Activated naive CD4-positive, alpha-beta T cell (primary cell): ENCODE measurements around the gene RASEF.
"Not testable (repeated sequence)": the region's sequence is repeated elsewhere in the genome, so short reads cannot be mapped to it uniquely, and the experiment has no call there.

ENCODE experiments used
- DNase-seq, 4 experiments: peaks; one replicate each; lab custom pipeline; 2025; lab: John Stamatoyannopoulos, UW

RASEF gene

DNA sequence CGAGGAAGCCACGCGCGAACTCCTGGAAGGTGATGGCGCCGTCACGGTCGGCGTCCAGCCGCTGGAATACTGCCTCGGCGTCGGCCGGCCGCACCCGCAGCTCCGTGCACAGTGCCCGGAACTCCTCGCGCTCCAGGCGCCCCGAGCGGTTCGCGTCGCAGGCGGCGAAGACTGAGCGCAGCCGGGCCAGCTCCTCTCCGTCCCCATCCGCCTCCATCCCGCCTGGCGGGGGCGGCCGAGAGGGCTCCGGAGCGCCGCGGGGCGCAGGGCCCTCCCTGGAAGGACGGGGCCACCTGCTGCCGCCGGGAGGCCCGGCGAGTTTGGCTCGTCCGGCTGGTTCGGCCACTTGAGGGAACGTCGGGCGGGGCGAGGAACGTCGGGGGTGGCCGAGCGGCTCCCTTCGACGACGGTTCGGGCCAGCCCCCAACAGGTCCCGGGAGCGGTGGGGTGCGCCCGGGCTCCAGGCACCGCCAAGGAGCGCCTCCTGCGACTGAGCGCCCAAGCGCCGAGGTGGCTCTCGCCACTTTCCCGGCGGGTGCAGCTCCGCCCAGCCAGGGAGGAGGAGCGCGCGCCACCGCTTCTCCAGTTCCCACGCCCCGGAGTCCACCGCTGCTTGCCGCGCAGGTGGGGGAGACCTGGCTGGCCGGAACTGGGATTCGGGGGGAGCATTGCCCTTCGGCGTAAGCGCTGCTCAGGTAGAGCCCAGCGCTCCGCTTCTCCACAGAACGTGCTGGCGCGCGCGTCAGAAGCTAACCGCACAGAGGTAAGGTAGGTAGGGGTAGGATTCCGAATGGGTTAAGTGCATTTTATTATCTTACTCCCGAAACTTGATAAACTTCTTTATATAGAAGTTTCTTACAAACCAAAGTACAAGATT is at the start of gene RASEF:
RASEF (minus strand) TSS at position 492 of the 877 bp plus-strand sequence; CDS start at position 217, 275 bp downstream.
- DNase-seq: no peak

DNA sequence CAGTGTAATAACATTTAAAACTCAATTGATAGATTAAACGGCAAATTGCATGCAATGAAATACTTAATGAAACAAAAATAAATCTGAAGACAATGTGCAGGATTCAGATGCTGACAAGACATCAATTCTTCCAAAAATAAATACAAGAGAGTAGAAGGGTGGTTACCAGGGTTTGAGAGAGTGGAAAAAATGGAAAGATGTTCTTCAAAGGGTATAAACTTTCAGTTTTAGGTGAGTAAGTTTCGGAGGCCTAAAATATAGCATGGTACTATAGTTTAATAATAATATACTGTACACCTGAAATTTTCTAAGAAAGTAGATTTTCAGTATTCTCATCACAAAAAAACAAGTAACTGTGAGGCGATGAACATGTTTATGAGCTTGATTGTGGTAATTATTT is 48.2 kb upstream of the RASEF start:
- DNase-seq: no peak

- no peak for DNase-seq
These were observed 46.4 kb upstream of the RASEF start for GRCh38 chr9:83109296-83109695.

- DNase-seq: no peak
These were observed 45.3 kb upstream of the RASEF start for GRCh38 chr9:83108208-83108607.

GRCh38 chr9:83106772-83107171 is 43.8 kb upstream of the RASEF start:
- DNase-seq: no peak

GRCh38 chr9:83106263-83106662 is 43.3 kb upstream of the RASEF start:
- DNase-seq: no peak

DNA sequence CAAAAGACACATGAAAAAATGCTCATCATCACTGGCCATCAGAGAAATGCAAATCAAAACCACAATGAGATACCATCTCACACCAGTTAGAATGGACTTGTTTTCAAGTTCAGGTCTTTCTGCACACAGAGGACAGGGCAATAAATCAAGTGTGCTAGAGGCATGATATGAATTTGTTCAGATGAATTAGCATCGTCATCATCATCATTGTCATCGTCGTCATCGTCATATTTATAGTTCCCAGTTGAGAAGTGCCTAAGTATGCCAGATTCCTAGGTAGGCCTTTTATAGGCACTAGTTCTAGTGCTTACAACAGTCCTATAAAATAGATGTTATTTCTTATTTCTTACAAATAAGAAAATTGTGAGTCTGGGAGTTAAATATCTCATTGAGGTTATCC is 34.7 kb upstream of the RASEF start:
- DNase-seq: no peak

GRCh38 chr9:83093311-83093710 is 30.4 kb upstream of the RASEF start:
- DNase-seq: not testable (repeated sequence)

GRCh38 chr9:83081846-83082245 is 18.9 kb upstream of the RASEF start:
- DNase-seq: no peak

DNA sequence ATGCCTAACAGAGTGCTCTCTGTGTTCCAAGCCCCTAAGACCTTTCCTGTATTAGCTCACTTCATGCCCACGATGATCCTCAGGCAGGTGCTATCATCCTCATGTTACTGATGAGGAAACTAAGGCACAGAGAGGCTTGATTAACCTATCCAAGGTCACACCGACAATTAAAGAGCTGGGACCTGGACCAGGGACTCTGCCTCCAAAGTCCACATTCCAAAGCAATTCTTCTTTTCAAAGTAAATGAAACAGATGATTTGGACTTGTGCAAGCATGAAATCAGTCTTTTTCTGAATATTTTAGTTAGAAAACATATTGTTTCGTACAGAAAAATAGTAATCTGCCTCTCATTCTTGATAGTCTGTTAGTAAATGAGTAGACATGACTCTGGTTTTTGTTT is 18.1 kb upstream of the RASEF start:
- no peak for DNase-seq

- not testable (repeated sequence) for DNase-seq
These were observed 13.0 kb upstream of the RASEF start for GRCh38 chr9:83075932-83076331.

GRCh38 chr9:83072498-83072897 is 9.6 kb upstream of the RASEF start:
- not testable (repeated sequence) for DNase-seq

- no peak for DNase-seq
These were observed 8.7 kb upstream of the RASEF start for GRCh38 chr9:83071626-83072025.

DNA sequence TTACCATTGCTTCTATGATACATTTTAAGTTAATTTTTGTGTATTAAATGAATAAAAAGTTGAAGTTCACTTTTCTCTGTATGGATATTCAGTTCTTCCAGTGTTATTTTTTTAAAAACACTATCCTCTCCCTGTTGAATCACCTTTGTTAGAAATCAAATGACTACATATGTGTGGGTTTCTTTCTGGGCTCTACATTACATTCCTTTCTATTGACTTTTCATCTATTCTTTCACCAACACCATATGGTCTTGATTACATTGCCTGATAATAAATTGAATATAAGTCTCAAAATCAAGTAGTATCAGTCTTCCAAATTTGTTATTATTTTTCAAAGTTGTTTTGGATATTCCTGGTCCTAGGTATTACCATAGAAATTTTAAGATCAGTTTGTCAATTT is 7.3 kb upstream of the RASEF start:
- DNase-seq: no peak

- no peak for DNase-seq
These were observed 6.7 kb upstream of the RASEF start for GRCh38 chr9:83069651-83070050.

- DNase-seq: no peak
These were observed 5.5 kb upstream of the RASEF start for GRCh38 chr9:83068414-83068813.

- no peak for DNase-seq
These were observed 4.6 kb upstream of the RASEF start for GRCh38 chr9:83067579-83067978.

GRCh38 chr9:83066771-83067170 is 3.8 kb upstream of the RASEF start:
- DNase-seq: no peak

- no peak for DNase-seq
These were observed 2.3 kb upstream of the RASEF start for GRCh38 chr9:83065233-83065632.

DNA sequence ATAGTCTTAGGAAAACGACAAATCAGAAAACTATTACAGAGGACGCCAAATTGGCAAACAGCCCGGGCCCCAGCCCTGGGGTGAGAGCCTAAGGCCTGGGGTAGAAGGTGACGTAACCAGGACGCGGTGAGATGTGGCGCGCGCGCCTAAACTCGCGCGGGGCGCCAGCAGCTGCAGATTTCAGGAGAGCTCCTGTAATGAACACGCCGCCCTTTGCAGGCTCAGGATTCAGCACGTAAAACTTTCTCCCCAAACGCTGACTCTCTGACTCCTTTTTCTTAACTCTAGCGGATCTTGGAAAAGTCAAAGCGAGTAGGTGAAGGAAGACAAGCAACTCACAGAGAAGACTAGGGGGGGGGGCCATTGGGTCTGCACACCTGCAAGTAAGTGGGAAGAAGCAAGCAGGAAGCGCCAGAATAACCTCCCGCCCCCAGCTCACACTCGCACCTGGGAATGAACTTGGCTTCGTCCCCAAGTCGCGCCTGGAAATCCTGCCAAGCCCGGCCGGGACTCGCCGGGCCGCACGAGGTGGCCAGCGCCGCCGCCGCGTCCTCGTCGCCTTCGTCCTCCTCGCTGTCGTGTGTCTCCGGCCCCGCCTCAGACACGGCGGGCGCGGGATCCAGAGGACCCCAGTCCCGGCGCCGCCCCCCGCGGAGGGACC is 822 bp downstream of the RASEF start:
- DNase-seq: no peak

DNA sequence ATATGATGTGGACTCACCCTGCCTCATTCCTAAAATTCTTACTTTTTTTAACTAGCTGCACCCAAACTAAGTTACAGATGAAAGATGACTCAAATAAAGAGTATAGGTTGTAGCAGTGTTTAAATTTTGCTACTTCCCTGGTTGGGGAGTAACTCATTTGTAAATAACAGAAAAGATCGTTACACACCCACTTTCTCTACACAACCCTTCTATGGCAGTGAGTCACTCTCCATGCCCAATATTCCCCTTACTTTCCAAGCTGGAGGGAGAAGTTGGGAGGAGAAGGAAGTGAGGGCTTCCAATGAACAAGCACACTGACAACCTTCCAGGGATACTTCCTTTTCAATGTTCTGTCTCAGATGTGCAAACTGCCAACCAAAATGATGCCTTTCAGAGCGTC is 1.9 kb downstream of the RASEF start:
- no peak for DNase-seq

GRCh38 chr9:83060556-83060955 is 2.4 kb downstream of the RASEF start:
- no peak for DNase-seq

- DNase-seq: no peak
These were observed 3.5 kb downstream of the RASEF start for GRCh38 chr9:83059417-83059816.
